Measurements from ENCODE around the gene DEPP1.

DEPP1 gene

GRCh38 chr10:44973323-44974081, 5.1 kb downstream of the DEPP1 start:
- DNase-seq = peak in 1 of 2 donors; percentile 71
- intact Hi-C loops (cut with DNase I; ENCODE audit: low total_unique reads) = loop anchor here (2.0 to 10.0 kb wide), 2 partner anchors 15 to 99 kb away; partner anchors contain the start of gene RASSF4
- TF ChIP-seq CTCF (IDR thresholded peaks at IDR 0.05) = no peak
- Histone ChIP-seq H3K4me3 (peak overlapping the region in 1 of 2 donors; percentile 72), H3K36me3 (peaks cover 23 to 55% (median 49%) of the 10 kb centered on the region in 3 donors), H3K27me3 (no peaks in the 10 kb centered on the region), H3K27ac (peak overlapping the region; percentile 90 to 96), H3K4me1 (peaks cover 0 to 50% (median 31%) of the 10 kb centered on the region in 4 donors), H3K9me3 (no peaks in the 10 kb centered on the region)

GRCh38 chr10:44972874-44973306, 5.7 kb downstream of the DEPP1 start:
- intact Hi-C loops (cut with DNase I; ENCODE audit: low total_unique reads) = loop anchor here (10.0 kb wide), 1 partner anchor 98 kb away; no protein-coding TSS in a partner anchor
- H3K4me1 ChIP-seq = peaks cover 0 to 56% (median 37%) of the 10 kb centered on the region in 4 donors
- no peak overlapping the region for H3K4me3 ChIP-seq
- no peaks in the 10 kb centered on the region for H3K9me3 ChIP-seq
- H3K36me3 ChIP-seq = peaks cover 23 to 49% (median 46%) of the 10 kb centered on the region in 3 donors
- DNase-seq = no peak
- TF ChIP-seq CTCF (IDR thresholded peaks at IDR 0.05) = no peak
- peak overlapping the region; percentile 90 to 96 for H3K27ac ChIP-seq
- H3K27me3 ChIP-seq = no peaks in the 10 kb centered on the region

GRCh38 chr10:44971935-44972757, 6.5 kb downstream of the DEPP1 start:
- peak overlapping the region; percentile 90 to 96 for H3K27ac ChIP-seq
- no peak for TF ChIP-seq CTCF (IDR thresholded peaks at IDR 0.05)
- peaks cover 17 to 42% (median 39%) of the 10 kb centered on the region in 3 donors for H3K36me3 ChIP-seq
- intact Hi-C loops (cut with DNase I; ENCODE audit: low total_unique reads) = loop anchor here (10.0 kb wide), 1 partner anchor 97 kb away; no protein-coding TSS in a partner anchor
- H3K9me3 ChIP-seq = no peaks in the 10 kb centered on the region
- no peak for DNase-seq
- H3K27me3 ChIP-seq = no peaks in the 10 kb centered on the region
- peaks cover 0 to 61% (median 44%) of the 10 kb centered on the region in 4 donors for H3K4me1 ChIP-seq
- no peak overlapping the region for H3K4me3 ChIP-seq

- intact Hi-C loops (cut with DNase I; ENCODE audit: low total_unique reads) = loop anchor here (10.0 kb wide), 1 partner anchor 97 kb away; no protein-coding TSS in a partner anchor
- Histone ChIP-seq H3K4me1 (peaks cover 0 to 61% (median 46%) of the 10 kb centered on the region in 4 donors), H3K9me3 (no peaks in the 10 kb centered on the region), H3K27ac (no peak overlapping the region), H3K27me3 (no peaks in the 10 kb centered on the region), H3K4me3 (no peak overlapping the region), H3K36me3 (peaks cover 16 to 35% (median 32%) of the 10 kb centered on the region in 3 donors)
- no peak for TF ChIP-seq CTCF (IDR thresholded peaks at IDR 0.05)
- DNase-seq = no peak
These were observed 7.2 kb downstream of the DEPP1 start for GRCh38 chr10:44971434-44971833.

- Histone ChIP-seq H3K27ac (no peak overlapping the region), H3K27me3 (no peaks in the 10 kb centered on the region), H3K4me1 (peaks cover 0 to 61% (median 49%) of the 10 kb centered on the region in 4 donors), H3K36me3 (peaks cover 16 to 32% (median 31%) of the 10 kb centered on the region in 3 donors), H3K4me3 (no peak overlapping the region), H3K9me3 (no peaks in the 10 kb centered on the region)
- intact Hi-C loops (cut with DNase I; ENCODE audit: low total_unique reads) = loop anchor here (10.0 kb wide), 1 partner anchor 96 kb away; no protein-coding TSS in a partner anchor
- no peak for TF ChIP-seq CTCF (IDR thresholded peaks at IDR 0.05)
- DNase-seq = no peak
These were observed 7.7 kb downstream of the DEPP1 start for GRCh38 chr10:44970812-44971395.

Data from tibial artery (tissue), 4 donors.